Chondrocyte (in vitro differentiated cells): Measurements from ENCODE around the gene RNF40. TPM values are rescaled to one million over a fixed set of nuclear protein-coding genes. Genes with fewer than 3 reads are reported as not detected.

Experiments used
- DNase-seq: peaks from one replicate; pipeline ENCODE4 v3.0.0; 2021; ENCODE audit warnings: mixed read lengths, low spot score
- H3K27ac Mint-ChIP-seq: one replicate; pipeline ENCODE4 v1.8.0; 2021; ENCODE audit warnings: mild to moderate bottlenecking, moderate library complexity, mixed read lengths; ENCODE audit not compliant: unreplicated experiment
- H3K27me3 Mint-ChIP-seq: 2 replicates; pipeline ENCODE4 v1.8.0; 2021; ENCODE audit warnings: low read depth, mixed read lengths
- H3K36me3 Mint-ChIP-seq: 2 replicates; pipeline ENCODE4 v1.8.0; 2021; ENCODE audit warnings: low read depth, mixed read lengths
- H3K4me1 Mint-ChIP-seq: 2 replicates; pipeline ENCODE4 v1.8.0; 2021; ENCODE audit warnings: low read depth, mild to moderate bottlenecking, mixed read lengths
- H3K4me3 Mint-ChIP-seq: one replicate; pipeline ENCODE4 v1.8.0; 2021; ENCODE audit warnings: mild to moderate bottlenecking, moderate library complexity, mixed read lengths; ENCODE audit not compliant: unreplicated experiment
- H3K9me3 Mint-ChIP-seq: 2 replicates; pipeline ENCODE4 v1.8.0; 2021; ENCODE audit warnings: low read depth, mixed read lengths
- total RNA-seq: library from RNA; stranded (reverse); gene quantifications from 3 replicates; pipeline ENCODE4 v1.2.1, GENCODE V29; 2021
- TF ChIP-seq, protein P1 (sequence below): fragments of 200-600 bp; sonication (generic); IDR thresholded peaks from 2 replicates; pipeline ENCODE4 v1.5.0; 2021; ENCODE audit warnings: antibody characterized with exemption, mild to moderate bottlenecking, moderate library complexity

RNF40 gene
- total RNA-seq, 1 donor from 2014 or later: 71.1 TPM

DNA sequence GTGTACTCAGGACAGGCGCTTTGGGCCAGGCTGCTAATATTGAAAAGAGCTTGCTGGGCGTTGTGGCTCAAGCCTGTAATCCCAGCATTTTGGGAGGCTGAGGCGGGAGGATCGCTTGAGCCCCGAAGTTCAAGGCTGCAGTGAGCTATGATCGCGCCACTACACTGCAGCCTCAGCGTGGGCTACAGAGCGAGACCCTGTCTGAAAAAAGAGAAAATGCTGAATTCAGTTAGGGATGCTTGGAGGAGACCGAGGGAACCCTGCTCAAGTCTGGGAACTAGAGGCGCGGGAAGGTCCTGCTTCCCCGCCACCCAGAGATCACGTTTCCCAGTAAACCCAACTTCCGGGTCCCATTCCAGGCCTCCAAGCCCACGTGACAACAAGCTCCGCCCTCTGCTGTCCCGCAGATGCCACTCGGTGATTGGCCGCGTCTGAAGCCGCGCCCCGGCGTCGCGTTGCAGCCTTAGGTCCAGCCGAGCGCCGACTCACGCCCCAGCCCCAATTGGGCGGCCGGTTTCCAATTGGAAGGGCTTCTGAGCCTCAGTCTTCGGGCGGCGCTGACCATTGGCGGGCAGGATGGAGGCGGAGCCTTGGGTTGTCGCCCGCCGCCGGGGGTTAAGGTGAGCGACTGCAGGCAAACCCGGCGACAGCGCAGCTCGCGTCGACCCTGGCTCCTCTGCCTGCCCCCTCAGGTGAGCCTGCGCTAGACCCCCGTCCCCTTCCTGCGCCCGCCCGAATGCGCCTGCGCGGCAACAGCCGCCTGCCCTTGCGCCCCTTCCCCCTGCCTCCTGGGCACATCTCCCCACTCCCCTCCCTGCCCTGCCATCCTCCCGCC, 14.1 kb upstream of the RNF40 start, which contains the start of gene PHKG2:
Gene PHKG2 (plus strand): TSS at position 627 of the 835 bp plus-strand sequence. CDS start 396 bp downstream, outside the sequence.
- H3K27ac Mint-ChIP-seq: peak within 1 kb of the TSS; percentile 96
- H3K9me3 Mint-ChIP-seq: no peaks in the 10 kb centered on the region
- TF ChIP-seq, protein P1, sequence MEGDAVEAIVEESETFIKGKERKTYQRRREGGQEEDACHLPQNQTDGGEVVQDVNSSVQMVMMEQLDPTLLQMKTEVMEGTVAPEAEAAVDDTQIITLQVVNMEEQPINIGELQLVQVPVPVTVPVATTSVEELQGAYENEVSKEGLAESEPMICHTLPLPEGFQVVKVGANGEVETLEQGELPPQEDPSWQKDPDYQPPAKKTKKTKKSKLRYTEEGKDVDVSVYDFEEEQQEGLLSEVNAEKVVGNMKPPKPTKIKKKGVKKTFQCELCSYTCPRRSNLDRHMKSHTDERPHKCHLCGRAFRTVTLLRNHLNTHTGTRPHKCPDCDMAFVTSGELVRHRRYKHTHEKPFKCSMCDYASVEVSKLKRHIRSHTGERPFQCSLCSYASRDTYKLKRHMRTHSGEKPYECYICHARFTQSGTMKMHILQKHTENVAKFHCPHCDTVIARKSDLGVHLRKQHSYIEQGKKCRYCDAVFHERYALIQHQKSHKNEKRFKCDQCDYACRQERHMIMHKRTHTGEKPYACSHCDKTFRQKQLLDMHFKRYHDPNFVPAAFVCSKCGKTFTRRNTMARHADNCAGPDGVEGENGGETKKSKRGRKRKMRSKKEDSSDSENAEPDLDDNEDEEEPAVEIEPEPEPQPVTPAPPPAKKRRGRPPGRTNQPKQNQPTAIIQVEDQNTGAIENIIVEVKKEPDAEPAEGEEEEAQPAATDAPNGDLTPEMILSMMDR: no peak
- DNase-seq: peak; percentile 100
- H3K4me3 Mint-ChIP-seq: peak within 1 kb of the TSS; percentile 90
- peaks cover 25% of the 10 kb centered on the region for H3K4me1 Mint-ChIP-seq
- H3K36me3 Mint-ChIP-seq: peaks cover 11% of the 10 kb centered on the region
- no peaks in the 10 kb centered on the region for H3K27me3 Mint-ChIP-seq

GRCh38 chr16:30748634-30749445, 13.3 kb upstream of the RNF40 start:
- TF ChIP-seq, protein P1: no peak
- H3K4me3 Mint-ChIP-seq: peak overlapping the region; percentile 90
- H3K4me1 Mint-ChIP-seq: peaks cover 25% of the 10 kb centered on the region
- no peaks in the 10 kb centered on the region for H3K27me3 Mint-ChIP-seq
- no peak for DNase-seq
- peaks cover 10% of the 10 kb centered on the region for H3K36me3 Mint-ChIP-seq
- no peaks in the 10 kb centered on the region for H3K9me3 Mint-ChIP-seq
- H3K27ac Mint-ChIP-seq: peak overlapping the region; percentile 92

DNA sequence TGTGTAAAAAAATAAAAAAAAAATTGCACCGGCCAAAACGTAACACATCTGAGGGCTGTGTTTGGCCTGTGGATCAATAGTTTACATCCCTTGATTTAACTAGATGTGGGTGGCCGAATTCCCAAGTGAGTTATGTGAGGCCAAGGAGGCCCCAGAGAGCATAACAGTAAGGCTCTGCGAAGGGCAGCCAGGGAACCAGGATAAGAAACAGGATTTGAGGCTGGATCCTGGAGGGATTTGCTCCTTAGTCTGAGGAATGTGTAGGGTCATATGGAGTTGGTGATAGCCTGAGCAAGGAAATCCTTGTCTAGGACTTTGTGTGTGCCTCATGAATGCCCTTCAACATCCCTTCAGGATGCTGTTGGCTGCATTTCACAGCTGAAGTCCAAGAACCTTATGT, 11.9 kb upstream of the RNF40 start:
- peaks cover 8% of the 10 kb centered on the region for H3K36me3 Mint-ChIP-seq
- DNase-seq: no peak
- TF ChIP-seq, protein P1: no peak
- peak overlapping the region; percentile 22 for H3K27ac Mint-ChIP-seq
- H3K9me3 Mint-ChIP-seq: no peaks in the 10 kb centered on the region
- no peak overlapping the region for H3K4me3 Mint-ChIP-seq
- peaks cover 25% of the 10 kb centered on the region for H3K4me1 Mint-ChIP-seq
- H3K27me3 Mint-ChIP-seq: no peaks in the 10 kb centered on the region

DNA sequence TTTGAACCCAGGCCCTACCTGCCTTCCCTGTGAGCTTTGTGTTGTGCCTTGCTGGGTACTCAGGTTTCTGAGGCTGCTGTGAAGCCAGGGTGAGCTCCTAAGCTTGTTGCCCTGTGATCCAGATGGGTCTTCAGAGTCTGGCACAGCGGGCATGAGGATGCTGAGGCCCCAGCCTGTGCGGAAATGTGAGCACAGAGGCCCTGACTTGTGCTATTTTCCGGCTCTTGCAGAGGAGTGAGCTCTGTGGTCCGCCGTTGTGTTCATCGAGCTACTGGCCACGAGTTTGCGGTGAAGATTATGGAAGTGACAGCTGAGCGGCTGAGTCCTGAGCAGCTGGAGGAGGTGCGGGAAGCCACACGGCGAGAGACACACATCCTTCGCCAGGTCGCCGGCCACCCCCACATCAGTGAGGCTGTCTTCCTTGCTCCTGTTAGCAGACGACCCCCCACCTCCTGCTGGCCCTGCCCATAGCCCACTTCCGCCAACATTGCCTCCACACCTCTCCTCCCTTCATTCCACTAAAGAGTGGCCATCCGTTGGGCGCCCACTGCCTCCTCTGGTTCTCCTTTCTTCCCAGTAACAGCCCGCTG, 11.2 kb upstream of the RNF40 start:
- TF ChIP-seq, protein P1: no peak
- no peak overlapping the region for H3K27ac Mint-ChIP-seq
- H3K36me3 Mint-ChIP-seq: peaks cover 9% of the 10 kb centered on the region
- no peak for DNase-seq
- H3K4me1 Mint-ChIP-seq: peaks cover 25% of the 10 kb centered on the region
- H3K9me3 Mint-ChIP-seq: no peaks in the 10 kb centered on the region
- H3K27me3 Mint-ChIP-seq: no peaks in the 10 kb centered on the region
- no peak overlapping the region for H3K4me3 Mint-ChIP-seq

DNA sequence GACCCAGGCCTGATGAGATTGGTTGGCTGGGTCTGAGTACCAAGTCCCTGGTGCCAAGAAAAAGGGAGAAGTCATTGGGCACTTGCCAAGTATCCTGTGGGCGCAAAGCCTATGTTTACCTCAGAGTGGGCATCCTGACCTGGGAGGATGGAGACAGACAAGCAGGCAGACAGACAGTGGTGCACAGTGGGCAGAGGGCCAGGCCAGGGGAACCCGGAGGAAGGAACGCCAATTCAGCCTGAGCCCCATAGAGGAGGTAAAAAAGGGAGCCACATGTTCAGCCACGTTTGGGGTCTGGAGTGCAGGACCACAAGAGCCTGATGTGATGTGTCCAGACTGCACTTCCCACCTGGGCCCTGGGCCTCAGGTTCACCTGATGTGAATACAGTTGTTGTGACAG, 8.5 kb upstream of the RNF40 start:
- Mint-ChIP-seq H3K9me3 (no peaks in the 10 kb centered on the region), H3K4me3 (no peak overlapping the region), H3K27me3 (no peaks in the 10 kb centered on the region), H3K4me1 (peaks cover 15% of the 10 kb centered on the region), H3K36me3 (peaks cover 11% of the 10 kb centered on the region), H3K27ac (no peak overlapping the region)
- DNase-seq: no peak
- TF ChIP-seq, protein P1: no peak
